NCI-H446 (cell line): ENCODE data around the gene DNAJC30.

Experiments
- DNase-seq, 2 experiments: peaks; one replicate each; lab custom pipeline; 2025; lab: John Stamatoyannopoulos, UW

DNAJC30 gene

GRCh38 chr7:73708961-73709549, 25.8 kb upstream of the DNAJC30 start:
- DNase-seq, result no peak

GRCh38 chr7:73707045-73707631, 23.9 kb upstream of the DNAJC30 start:
- DNase-seq, result peak; percentile 18 to 55

- no peak for DNase-seq
Measured at GRCh38 chr7:73706126-73707044, 23.1 kb upstream of the DNAJC30 start.

- no peak for DNase-seq
Measured at GRCh38 chr7:73705551-73705920, 22.3 kb upstream of the DNAJC30 start.

GRCh38 chr7:73704640-73705550, 21.6 kb upstream of the DNAJC30 start:
- peak; percentile 47 to 58 for DNase-seq

- DNase-seq, result no peak
Measured at GRCh38 chr7:73703757-73704639, 20.7 kb upstream of the DNAJC30 start.

- no peak for DNase-seq
Measured at GRCh38 chr7:73703225-73703624, 20.0 kb upstream of the DNAJC30 start.

GRCh38 chr7:73702665-73703064, 19.4 kb upstream of the DNAJC30 start:
- no peak for DNase-seq

GRCh38 chr7:73702226-73702625, 19.0 kb upstream of the DNAJC30 start:
- DNase-seq, result no peak

GRCh38 chr7:73701357-73701995, 18.2 kb upstream of the DNAJC30 start:
- DNase-seq, result no peak

- DNase-seq, result no peak
Measured at GRCh38 chr7:73700581-73701134, 17.4 kb upstream of the DNAJC30 start.

- DNase-seq, result no peak
Measured at GRCh38 chr7:73700069-73700423, 16.8 kb upstream of the DNAJC30 start.

- no peak for DNase-seq
Measured at GRCh38 chr7:73699370-73700068, 16.3 kb upstream of the DNAJC30 start.

GRCh38 chr7:73698410-73698809, 15.2 kb upstream of the DNAJC30 start:
- no peak for DNase-seq

GRCh38 chr7:73696372-73696771, 13.1 kb upstream of the DNAJC30 start:
- DNase-seq, result no peak

- no peak for DNase-seq
Measured at GRCh38 chr7:73690646-73691045, 7.4 kb upstream of the DNAJC30 start.

GRCh38 chr7:73688288-73688687, 5.0 kb upstream of the DNAJC30 start:
- DNase-seq, result no peak

- DNase-seq, result no peak
Measured at GRCh38 chr7:73685311-73685710, 2.1 kb upstream of the DNAJC30 start.

GRCh38 chr7:73683788-73684693, 788 bp upstream of the DNAJC30 start:
- DNase-seq, result no peak
